GM23338 (cell line): ENCODE results near the gene ADCYAP1R1. TPM values are rescaled to one million over a fixed set of nuclear protein-coding genes. Genes with fewer than 3 reads are reported as not detected.

ENCODE experiments used
- ATAC-seq: fragments of 200-7000 bp; cut with Tn5 transposase; 3 replicates; pipeline ENCODE4 v1.9.1; 2020
- DNase-seq: peaks from one replicate; pipeline ENCODE4 v3.0.0-alpha.2; 2015; ENCODE audit warnings: low spot score
- H2AFZ ChIP-seq: fragments of 200-600 bp; sonication (generic); 2 replicates; pipeline ENCODE4 v1.8.0; 2016; ENCODE audit warnings: antibody characterized with exemption, mild to moderate bottlenecking, moderate library complexity
- H3F3A ChIP-seq: fragments of 200-600 bp; sonication (generic); replicated peaks from 2 replicates; pipeline ENCODE4 v1.8.0; 2017; ENCODE audit warnings: antibody characterized with exemption, mixed run types, low read depth
- H3K27ac ChIP-seq: fragments of 200-600 bp; sonication (generic); 2 replicates; pipeline ENCODE4 v1.6.1; 2016; ENCODE audit warnings: low read depth
- H3K27me3 ChIP-seq: fragments of 200-600 bp; sonication (generic); 2 replicates; pipeline ENCODE4 v1.8.0; 2016; ENCODE audit warnings: mild to moderate bottlenecking, mixed run types, moderate library complexity; ENCODE audit not compliant: insufficient read depth
- H3K36me3 ChIP-seq: fragments of 200-600 bp; sonication (generic); 2 replicates; pipeline ENCODE4 v1.8.0; 2016; ENCODE audit warnings: mild to moderate bottlenecking; ENCODE audit not compliant: insufficient read depth
- H3K4me1 ChIP-seq: fragments of 200-600 bp; sonication (generic); 2 replicates; pipeline ENCODE4 v1.8.0; 2016; ENCODE audit warnings: mild to moderate bottlenecking, moderate library complexity; ENCODE audit not compliant: insufficient read depth
- H3K4me2 ChIP-seq: fragments of 200-600 bp; sonication (generic); 2 replicates; pipeline ENCODE4 v1.7.1; 2017; ENCODE audit warnings: mixed run types
- H3K4me3 ChIP-seq: fragments of 200-600 bp; sonication (generic); 2 replicates; pipeline ENCODE4 v1.6.1; 2016; ENCODE audit warnings: mixed run types
- H3K79me2 ChIP-seq: fragments of 200-600 bp; sonication (generic); replicated peaks from 2 replicates; pipeline ENCODE4 v1.8.0; 2017; ENCODE audit warnings: mild to moderate bottlenecking; ENCODE audit not compliant: insufficient read depth
- H3K9me2 ChIP-seq: fragments of 200-600 bp; sonication (generic); 2 replicates; pipeline ENCODE4 v1.8.0; 2017; ENCODE audit not compliant: insufficient read depth
- H4K20me1 ChIP-seq: fragments of 200-600 bp; sonication (generic); replicated peaks from 2 replicates; pipeline ENCODE4 v1.8.0; 2017; ENCODE audit warnings: mild to moderate bottlenecking; ENCODE audit not compliant: insufficient read depth
- H3K27ac Mint-ChIP-seq: 2 replicates; pipeline ENCODE4 v1.8.0; 2020; ENCODE audit warnings: inconsistent platforms, mild to moderate bottlenecking, moderate library complexity, mixed read lengths
- H3K27me3 Mint-ChIP-seq: 3 replicates; pipeline ENCODE4 v1.8.0; 2022; ENCODE audit warnings: low read depth, mild to moderate bottlenecking, moderate library complexity, mixed read lengths, inconsistent platforms; ENCODE audit not compliant: insufficient read depth, poor library complexity
- H3K36me3 Mint-ChIP-seq: 3 replicates; pipeline ENCODE4 v1.8.0; 2021; ENCODE audit warnings: low read depth, mild to moderate bottlenecking, inconsistent platforms, moderate library complexity, mixed read lengths
- H3K4me1 Mint-ChIP-seq: 3 replicates; pipeline ENCODE4 v1.8.0; 2020; ENCODE audit warnings: mild to moderate bottlenecking, inconsistent platforms, mixed read lengths
- H3K4me3 Mint-ChIP-seq: 3 replicates; pipeline ENCODE4 v1.8.0; 2021; ENCODE audit warnings: moderate library complexity, mild to moderate bottlenecking, inconsistent platforms, mixed read lengths
- H3K9me3 Mint-ChIP-seq: 3 replicates; pipeline ENCODE4 v1.8.0; 2020; ENCODE audit warnings: moderate library complexity, mild to moderate bottlenecking, inconsistent platforms, mixed read lengths
- EZH2 ChIP-seq: fragments of 200-600 bp; sonication (generic); IDR thresholded peaks from one replicate; pipeline ENCODE4 v1.8.0; 2017; ENCODE audit warnings: antibody characterized with exemption, mild to moderate bottlenecking, low read depth; ENCODE audit not compliant: unreplicated experiment
- JUNB ChIP-seq: IDR thresholded peaks from one replicate; pipeline ENCODE4 v1.6.1; 2016; ENCODE audit warnings: antibody characterized with exemption; ENCODE audit not compliant: unreplicated experiment
- NANOG ChIP-seq: IDR thresholded peaks from 2 replicates; pipeline ENCODE4 v1.6.1; 2016; ENCODE audit warnings: antibody characterized with exemption, borderline replicate concordance
- REST ChIP-seq: IDR thresholded peaks from one replicate; pipeline ENCODE4 v1.6.1; 2018; ENCODE audit warnings: antibody characterized with exemption; ENCODE audit not compliant: unreplicated experiment
- STAT1 ChIP-seq: IDR thresholded peaks from one replicate; pipeline ENCODE4 v1.6.1; 2016; ENCODE audit warnings: antibody characterized with exemption; ENCODE audit not compliant: unreplicated experiment
- ZNF331 ChIP-seq: fragments of 250-450 bp; sonication (Bioruptor Pico); IDR thresholded peaks from 2 replicates; pipeline ENCODE4 v1.5.0; 2020; ENCODE audit warnings: low read depth, mild to moderate bottlenecking, moderate library complexity
- ZNF462 ChIP-seq: fragments of 250-450 bp; sonication (Bioruptor Pico); IDR thresholded peaks from 2 replicates; pipeline ENCODE4 v1.5.0; 2020; ENCODE audit warnings: mild to moderate bottlenecking, moderate library complexity
- polyA plus RNA-seq: library from polyadenylated mRNA; unstranded; fragments of >200 nt; fragmentation: Nextera tagmentation; extraction: Ambion mirVana; gene quantifications from 2 replicates; pipeline ENCODE4 v1.2.1, GENCODE V29; 2016
- total RNA-seq: library from RNA; depleted of rRNA; stranded (reverse); fragments of >200 nt; shearing (Covaris generic); gene quantifications from 2 replicates; pipeline ENCODE4 v1.2.3, GENCODE V29; 2014

The ADCYAP1R1 gene
- total and polyA plus RNA-seq, 2 experiments from 2014 or later, result 1.8 to 10.6 TPM

- H4K20me1 ChIP-seq, result no peaks in the 10 kb centered on the region
- no peaks in the 10 kb centered on the region for H3F3A ChIP-seq
- Mint-ChIP-seq H3K9me3 (no peaks in the 10 kb centered on the region), H3K36me3 (peaks cover 19% of the 10 kb centered on the region), H3K27me3 (peaks cover 13% of the 10 kb centered on the region), H3K27ac (no peak overlapping the region), H3K4me3 (no peak overlapping the region), H3K4me1 (peaks cover 11% of the 10 kb centered on the region)
- no peak for TF ChIP-seq REST
- no peak for TF ChIP-seq EZH2
- no peak for TF ChIP-seq ZNF462 (CRISPR knock-in tag)
- no peak for TF ChIP-seq NANOG
- TF ChIP-seq ZNF331 (CRISPR knock-in tag), result no peak
- TF ChIP-seq JUNB, result no peak
- TF ChIP-seq STAT1, result no peak
- no peak overlapping the region for H3K27ac ChIP-seq
- H3K4me2 ChIP-seq, result no peak overlapping the region
- no peaks in the 10 kb centered on the region for H3K4me1 ChIP-seq
- H3K9me2 ChIP-seq, result no peaks in the 10 kb centered on the region
- ATAC-seq (no peak), DNase-seq (no peak)
- no peak overlapping the region for H2AFZ ChIP-seq
- H3K27me3 ChIP-seq, result no peaks in the 10 kb centered on the region
- H3K4me3 ChIP-seq, result no peak overlapping the region
- H3K36me3 ChIP-seq, result no peaks in the 10 kb centered on the region
- no peaks in the 10 kb centered on the region for H3K79me2 ChIP-seq
Observed at GRCh38 chr7:31074120-31074383, 21.9 kb downstream of the ADCYAP1R1 start.
